Kidney glomerular epithelial cell (primary cell): ENCODE results near the gene WDR4.
"Not testable (repeated sequence)": the region's sequence is repeated elsewhere in the genome, so short reads cannot be mapped to it uniquely, and the experiment has no call there.

Experiments used
- DNase-seq: peaks from one replicate; lab custom pipeline; 2025; lab: John Stamatoyannopoulos, UW

The WDR4 gene

GRCh38 chr21:42852925-42853570, 26.3 kb downstream of the WDR4 start:
- no peak for DNase-seq

DNA sequence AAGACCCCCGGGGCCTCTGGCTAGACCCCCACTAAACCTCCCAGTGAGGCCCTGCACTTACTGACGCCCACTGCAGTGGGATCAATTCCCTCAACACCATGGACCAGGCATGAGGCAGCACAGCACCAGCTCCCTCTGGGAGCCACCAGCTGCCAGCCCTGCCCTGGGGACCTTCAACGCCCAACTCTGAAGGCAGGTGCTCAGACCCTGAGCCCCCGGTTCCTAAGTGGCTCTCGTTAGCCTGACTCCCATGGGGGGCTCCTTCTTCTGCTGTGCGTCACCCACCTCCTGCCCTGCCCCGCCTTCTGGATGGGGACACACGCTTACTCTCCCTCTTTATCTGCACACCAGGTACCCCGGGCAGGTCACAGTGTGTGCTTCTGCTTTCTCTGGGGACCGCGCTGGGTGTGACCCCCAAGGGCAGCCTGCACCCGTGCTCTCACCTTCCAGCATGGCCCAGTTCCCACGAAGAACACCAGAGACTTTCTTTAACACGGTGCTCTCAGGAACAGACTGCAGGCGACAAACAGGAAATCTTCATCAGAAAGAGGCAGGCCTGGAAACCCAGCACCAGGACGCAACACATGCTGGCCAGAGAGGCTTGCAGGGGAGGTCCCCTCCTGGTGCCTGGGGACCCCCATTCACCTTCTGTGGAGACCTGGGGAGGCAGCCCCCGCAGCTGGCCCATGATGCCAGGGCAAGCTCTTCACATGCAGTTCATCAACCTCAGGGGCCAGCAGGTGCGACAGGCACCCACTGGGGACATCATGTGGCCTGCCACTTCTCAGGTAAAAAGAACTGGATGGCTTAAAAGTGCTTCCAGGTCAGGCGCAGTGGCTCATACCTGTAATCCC, 27.3 kb downstream of the WDR4 start:
- no peak for DNase-seq

DNA sequence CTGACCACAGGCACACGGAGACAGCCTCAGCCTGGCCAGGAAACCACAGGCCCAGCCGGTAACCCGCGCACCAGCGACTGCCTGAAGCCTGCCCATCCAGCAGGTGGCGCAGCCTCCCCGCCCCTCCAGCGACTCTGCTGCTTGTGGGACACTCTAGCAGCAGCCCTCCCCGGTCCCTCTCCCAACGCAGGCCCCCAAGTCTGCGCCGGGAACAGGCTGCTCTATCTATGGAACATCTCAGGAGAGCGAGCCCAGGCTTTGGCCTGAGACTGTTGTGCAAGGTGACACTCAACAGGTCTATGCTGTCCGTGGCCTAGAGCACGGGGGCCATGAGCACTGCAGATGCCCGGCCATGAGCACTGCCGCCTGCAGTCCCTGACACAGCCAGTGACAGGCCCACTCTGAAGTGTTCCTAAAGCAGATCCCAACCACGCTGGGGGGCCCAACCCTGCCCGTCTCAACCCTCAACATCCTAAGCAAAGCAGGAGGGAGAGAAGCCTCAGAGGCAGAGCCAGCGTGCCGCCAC, 28.4 kb downstream of the WDR4 start:
- no peak for DNase-seq

GRCh38 chr21:42850463-42850862, 28.9 kb downstream of the WDR4 start:
- no peak for DNase-seq

DNA sequence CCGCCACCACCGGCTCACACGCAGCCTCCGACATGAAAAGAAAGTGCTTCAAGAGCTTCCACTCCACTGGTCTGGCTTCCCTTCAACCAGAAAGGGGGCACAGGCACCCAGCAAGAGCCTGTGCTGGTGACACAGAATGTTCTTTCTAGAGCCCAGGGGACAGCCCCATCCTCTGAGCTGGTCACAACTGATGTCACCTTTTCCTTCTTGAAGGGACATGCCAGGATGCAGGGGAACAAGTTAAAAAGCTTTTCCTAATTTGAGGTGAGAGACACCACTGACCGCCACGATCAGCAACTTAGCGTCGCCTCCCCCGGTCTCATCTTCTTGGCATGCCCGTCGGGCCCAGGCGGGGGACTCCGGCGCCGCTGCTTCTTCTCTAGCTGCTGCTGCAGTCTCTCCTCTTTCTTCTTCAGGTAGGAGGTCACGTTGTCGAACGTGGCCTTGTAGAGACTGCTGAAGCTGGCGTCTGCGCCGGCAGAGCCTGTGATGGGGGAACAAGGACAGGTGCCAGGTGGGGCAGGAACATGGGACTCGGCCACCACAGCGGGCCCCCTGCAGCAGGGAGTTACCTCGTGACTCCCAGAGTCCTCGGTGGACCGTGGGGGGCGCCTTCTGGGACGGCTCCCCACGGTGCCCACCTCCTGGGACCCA, 29.5 kb downstream of the WDR4 start:
- no peak for DNase-seq

DNA sequence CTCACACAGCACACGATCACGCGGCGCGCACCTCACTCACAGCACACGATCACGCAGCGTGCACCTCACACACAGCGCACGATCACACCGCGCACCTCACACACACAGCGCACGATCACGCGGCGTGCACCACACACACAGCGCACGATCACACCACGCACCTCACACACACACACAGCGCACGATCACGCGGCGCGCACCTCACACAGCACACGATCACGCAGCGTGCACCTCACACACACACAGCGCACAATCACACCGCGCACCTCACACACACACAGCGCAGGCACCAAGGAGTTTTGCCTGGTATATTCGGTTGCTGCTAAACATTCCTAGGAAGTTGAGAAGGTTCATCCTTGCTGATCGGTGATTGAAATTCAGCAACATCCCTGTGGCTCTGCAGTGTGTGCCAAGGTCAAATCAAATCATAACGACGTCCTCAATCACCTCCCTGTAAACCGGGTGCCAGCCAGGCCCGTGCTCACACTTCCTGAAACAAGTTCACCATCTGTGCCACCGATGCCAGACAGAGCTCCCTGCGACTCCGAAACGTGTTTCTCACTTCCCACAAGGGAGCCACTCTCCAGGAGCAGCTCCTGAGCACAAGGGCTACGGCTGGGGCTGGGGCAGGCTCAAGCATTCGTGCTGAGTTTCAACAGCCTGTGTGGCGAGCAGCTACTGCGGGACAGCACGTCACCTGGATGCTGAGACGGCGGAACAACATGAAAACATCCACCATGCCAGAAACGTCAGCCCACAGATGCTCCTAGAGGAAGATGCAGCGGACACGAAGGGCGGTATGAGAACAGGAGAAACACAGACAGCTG, 30.2 kb downstream of the WDR4 start:
- DNase-seq = no peak

DNA sequence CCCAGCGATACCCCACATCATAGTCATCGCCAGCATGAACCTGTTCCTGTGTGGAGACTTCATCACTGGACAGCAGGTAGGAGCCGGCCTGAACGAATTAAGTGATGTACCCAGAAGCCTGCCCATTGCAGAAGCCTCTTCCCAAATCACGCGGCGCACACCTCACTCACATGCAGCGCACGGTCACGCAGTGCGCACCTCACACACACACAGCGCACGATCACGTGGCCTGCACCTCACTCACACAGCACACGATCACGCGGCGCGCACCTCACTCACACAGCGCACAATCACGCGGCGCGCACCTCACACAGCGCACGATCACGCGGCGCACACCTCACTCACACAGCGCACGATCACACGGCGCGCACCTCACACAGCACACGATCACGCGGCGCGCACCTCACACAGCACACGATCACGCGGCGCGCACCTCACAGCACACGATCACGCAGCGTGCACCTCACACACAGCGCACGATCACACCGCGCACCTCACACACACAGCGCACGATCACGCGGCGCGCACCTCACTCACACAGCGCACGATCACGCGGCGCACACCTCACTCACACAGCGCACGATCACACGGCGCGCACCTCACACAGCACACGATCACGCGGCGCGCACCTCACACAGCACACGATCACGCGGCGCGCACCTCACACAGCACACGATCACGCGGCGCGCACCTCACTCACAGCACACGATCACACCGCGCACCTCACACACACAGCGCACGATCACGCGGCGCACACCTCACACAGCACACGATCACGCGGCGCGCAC, 31.0 kb downstream of the WDR4 start:
- DNase-seq = not testable (repeated sequence)

DNA sequence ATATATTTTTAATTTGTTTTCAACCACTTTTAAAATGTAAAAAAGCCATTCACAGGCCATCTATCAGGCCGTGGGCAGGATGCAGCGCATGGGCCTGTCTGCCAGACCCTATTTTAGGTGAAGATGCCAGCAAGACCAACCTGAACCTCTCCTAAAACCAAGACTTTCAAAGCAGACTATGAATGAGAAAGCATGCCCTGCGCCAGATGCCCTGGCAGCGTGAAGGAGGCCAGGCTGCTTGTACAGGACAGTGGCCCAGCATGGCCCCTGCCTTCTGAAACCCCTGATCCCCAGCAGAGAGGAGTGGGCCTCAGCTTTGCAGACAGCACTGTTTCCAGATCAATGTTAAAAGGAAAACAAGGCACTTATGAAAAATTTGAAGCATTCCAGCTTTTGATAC, 31.6 kb downstream of the WDR4 start:
- no peak for DNase-seq

DNA sequence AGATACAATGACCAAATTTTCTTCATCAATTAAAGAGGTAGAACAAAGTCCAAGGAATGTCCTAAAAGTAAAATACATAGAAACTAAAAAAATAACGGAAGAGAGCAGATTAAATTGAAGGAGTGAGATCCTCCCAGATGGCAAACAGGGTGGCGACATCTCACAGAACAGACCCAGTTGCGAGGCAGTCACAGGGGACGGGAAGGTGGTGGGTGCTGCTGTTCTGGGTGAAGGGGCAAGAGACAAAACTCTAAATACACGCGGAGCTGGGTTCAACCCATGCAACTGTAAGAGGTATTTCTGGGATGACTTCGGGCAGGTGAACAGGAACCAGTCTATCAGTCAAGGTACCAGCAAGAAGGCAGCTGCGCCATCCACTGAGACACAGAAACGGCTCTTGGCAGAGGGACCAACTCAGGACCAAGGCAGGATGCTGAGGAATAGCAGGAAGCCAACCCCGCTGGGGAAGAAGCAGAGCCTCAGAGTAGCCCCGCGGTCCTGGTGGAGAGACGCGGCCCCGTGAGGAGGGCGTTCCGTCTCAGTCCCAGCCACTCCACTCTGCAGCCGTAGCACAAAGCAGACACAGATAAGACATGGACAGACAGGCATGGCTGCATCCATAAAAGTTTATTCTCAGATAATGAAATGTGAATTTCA, 32.2 kb downstream of the WDR4 start:
- no peak for DNase-seq

GRCh38 chr21:42846221-42846620, 33.1 kb downstream of the WDR4 start:
- no peak for DNase-seq

- DNase-seq = no peak
Observed at GRCh38 chr21:42845296-42845965, 33.9 kb downstream of the WDR4 start.

DNA sequence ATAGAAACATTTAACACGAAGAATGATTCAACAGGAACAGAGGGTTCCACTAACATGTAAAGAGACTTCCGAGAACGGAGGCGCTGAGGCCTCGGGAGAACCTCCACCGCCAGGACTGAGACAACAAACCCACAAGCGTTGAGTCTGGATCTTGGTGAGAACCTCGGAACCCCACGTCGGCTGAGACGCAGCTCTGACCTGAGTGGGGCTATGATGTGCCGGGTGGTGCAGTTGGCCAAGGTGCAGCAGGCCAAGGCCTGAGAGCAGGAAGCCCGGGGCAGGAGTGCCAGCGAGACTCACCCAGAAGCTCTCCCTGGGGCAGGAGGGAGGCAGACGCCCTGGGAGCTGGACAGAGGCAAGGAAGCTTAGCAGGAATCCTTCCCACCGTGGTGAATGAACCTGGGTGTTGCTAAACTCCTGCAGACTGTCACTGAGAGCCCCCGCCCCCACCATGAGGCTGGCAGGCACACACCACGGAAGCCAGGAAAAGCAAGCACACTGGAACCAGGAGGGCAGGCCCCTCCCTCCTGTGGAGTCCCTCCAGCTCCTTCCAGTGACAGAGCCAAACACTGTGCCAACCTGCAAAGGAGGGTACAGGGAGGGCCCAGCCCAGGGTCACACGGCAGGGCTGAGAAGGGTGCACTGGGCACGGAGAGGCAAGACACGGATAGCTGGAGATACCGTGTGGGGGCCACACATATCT, 34.8 kb downstream of the WDR4 start:
- no peak for DNase-seq

GRCh38 chr21:42843056-42843455, 36.3 kb downstream of the WDR4 start:
- no peak for DNase-seq

- DNase-seq = not testable (repeated sequence)
Observed at GRCh38 chr21:42841916-42842655, 37.3 kb downstream of the WDR4 start.

DNA sequence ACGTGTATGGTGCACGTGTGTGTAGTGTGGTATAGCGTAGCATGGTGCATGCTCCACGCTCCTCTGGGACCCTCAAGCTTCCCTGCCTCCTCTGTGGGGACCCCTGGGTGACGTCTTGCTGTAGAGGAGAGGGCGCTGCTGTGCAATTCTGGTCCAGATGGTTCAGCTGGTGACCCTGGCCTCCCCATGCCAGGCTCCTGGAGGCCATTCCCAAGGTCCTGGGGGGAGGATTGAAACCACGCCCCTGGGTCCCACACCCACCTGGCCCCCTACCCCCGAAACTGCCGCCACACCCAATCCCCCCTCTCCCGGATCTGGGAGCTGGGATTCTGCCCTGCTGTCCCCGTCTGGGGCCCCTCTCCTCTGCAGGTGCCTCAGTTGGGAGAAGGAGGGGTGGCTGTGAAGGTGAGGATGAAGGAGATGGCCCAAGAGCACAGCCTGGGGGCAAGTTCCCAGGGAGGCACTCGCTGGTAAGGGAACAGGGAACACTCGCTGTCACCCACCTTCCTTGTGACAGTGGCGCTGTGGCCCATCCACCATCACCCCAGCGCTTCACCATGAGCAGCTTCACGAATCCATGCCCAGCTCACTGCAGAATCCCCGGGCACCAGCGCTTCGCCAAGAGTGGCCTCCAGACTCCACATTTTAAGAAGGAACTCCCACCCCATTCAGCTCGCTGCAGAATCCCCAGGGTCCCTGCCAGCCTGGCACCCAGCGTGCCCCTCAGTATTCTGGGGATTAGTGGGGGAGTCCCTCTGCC, 38.0 kb downstream of the WDR4 start:
- no peak for DNase-seq

- DNase-seq = no peak
Observed at GRCh38 chr21:42840411-42841155, 38.8 kb downstream of the WDR4 start.
